ENCODE results near the gene SLC23A1.

DNA sequence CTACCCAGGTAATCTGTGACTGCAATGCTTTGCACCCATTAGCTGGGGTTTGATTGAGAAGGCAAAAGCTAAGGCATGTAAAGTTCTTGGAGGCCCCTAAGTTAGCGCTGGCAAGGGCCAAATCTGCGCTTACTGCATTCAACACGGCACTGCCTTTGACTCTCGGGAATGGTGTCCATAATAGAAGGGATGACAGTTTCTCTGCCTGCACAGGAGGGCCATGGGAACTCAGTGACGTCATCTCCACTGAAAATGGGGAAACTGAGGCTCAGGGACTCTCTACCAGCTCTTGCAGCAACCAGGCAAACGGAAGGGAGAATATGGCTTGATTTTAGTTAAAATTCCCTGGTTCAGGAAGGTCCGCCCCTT lies 20.3 kb upstream of the SLC23A1 start:
- TF ChIP-seq, protein P1, sequence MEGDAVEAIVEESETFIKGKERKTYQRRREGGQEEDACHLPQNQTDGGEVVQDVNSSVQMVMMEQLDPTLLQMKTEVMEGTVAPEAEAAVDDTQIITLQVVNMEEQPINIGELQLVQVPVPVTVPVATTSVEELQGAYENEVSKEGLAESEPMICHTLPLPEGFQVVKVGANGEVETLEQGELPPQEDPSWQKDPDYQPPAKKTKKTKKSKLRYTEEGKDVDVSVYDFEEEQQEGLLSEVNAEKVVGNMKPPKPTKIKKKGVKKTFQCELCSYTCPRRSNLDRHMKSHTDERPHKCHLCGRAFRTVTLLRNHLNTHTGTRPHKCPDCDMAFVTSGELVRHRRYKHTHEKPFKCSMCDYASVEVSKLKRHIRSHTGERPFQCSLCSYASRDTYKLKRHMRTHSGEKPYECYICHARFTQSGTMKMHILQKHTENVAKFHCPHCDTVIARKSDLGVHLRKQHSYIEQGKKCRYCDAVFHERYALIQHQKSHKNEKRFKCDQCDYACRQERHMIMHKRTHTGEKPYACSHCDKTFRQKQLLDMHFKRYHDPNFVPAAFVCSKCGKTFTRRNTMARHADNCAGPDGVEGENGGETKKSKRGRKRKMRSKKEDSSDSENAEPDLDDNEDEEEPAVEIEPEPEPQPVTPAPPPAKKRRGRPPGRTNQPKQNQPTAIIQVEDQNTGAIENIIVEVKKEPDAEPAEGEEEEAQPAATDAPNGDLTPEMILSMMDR (IDR thresholded peaks at IDR 0.05), result no peak
- TF ChIP-seq EZH2 (IDR thresholded peaks at IDR 0.05; ENCODE audit: borderline replicate concordance, insufficient read depth, low read depth, low read length, poor library complexity, severe bottlenecking), result no peak
